ENCODE results near the gene WBP2NL.

The WBP2NL gene

GRCh38 chr22:42013385-42013784 lies 14.8 kb downstream of the WBP2NL start:
- intact Hi-C loops (cut with DNase I) = no loop called here
- no peak for DNase-seq

DNA sequence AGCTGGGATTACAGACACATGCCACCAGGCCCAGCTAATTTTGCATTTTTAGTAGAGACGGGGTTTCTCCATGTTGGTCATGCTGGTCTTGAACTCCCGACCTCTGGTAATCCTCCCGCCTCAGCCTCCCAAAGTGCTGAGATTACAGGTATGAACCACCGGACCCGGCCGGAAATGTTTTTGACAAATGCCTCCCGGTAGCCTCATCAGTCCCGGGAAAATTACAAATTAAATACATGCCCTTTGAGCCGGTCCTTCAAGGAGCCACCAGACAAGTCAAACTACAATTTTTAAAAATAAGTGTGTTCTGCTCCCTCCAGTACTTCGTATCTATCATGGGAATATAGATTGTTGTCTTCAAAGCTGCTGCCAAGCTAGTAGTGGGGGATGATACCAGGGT lies 17.5 kb downstream of the WBP2NL start:
- DNase-seq = no peak
- intact Hi-C loops (cut with DNase I) = no loop called here

GRCh38 chr22:42018224-42018623 lies 19.6 kb downstream of the WBP2NL start:
- no peak for DNase-seq
- intact Hi-C loops (cut with DNase I) = no loop called here

GRCh38 chr22:42021571-42021970 lies 23.0 kb downstream of the WBP2NL start:
- intact Hi-C loops (cut with DNase I) = no loop called here
- no peak for DNase-seq

- intact Hi-C loops (cut with DNase I) = no loop called here
- no peak for DNase-seq
Observed at GRCh38 chr22:42022162-42022847, 23.7 kb downstream of the WBP2NL start.

- DNase-seq = no peak
- intact Hi-C loops (cut with DNase I) = no loop called here
Observed at GRCh38 chr22:42025421-42025820, 26.8 kb downstream of the WBP2NL start.

DNA sequence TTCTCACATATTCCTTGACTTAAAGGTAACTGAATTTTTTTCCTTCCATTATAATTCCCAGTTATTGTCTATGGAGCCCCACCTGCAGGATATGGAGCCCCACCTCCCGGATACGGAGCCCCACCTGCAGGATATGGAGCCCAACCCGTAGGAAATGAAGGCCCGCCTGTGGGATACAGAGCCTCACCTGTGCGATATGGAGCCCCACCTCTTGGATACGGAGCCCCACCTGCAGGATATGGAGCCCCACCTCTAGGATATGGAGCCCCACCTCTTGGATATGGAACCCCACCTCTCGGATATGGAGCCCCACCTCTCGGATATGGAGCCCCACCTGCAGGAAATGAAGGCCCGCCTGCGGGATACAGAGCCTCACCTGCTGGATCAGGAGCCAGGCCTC lies 28.1 kb downstream of the WBP2NL start:
- intact Hi-C loops (cut with DNase I) = no loop called here
- DNase-seq = no peak

- no peak for DNase-seq
- intact Hi-C loops (cut with DNase I) = no loop called here
Observed at GRCh38 chr22:42033263-42034181, 34.9 kb downstream of the WBP2NL start.

DNA sequence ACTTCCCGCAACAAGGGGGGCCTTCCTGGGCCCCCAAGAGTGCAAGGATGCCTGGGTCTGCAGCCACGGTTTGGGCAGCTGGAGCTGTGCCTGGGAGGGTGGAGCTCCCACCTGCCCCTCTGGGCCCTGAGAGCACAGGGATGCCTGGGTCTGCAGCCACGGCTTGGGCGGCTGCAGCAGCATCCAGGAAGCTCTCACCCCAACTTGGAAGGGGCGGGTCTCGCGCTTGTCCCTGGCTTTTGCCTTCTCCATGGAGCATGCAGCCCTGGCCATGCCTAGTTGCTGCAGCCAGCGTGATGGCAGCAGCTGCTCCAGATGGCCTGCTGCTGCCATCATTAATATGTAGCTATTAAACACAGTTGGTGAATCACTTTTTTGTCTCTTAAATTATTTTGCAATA lies 36.7 kb downstream of the WBP2NL start:
- intact Hi-C loops (cut with DNase I) = no loop called here
- no peak for DNase-seq

GRCh38 chr22:42039271-42039670 lies 40.7 kb downstream of the WBP2NL start:
- intact Hi-C loops (cut with DNase I) = no loop called here
- DNase-seq = no peak

DNA sequence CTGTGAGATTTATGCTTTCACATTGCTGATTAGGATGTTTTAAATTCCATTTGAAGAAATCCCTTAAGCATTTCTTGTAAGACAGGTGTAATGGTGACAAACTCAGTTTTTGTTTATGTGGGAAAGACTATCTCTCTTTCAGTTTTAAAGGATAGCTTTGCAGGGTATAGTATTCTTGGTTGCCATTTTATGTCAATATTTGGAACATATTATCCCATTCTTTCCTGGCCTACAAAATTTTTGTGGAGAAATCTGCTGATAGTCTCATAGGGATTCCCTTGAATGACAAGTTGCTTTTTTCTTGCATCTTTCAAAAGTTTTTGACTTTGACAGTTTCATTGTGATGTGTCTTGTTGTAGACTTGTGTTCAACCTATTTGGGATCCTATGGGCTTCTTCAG lies 43.2 kb downstream of the WBP2NL start:
- no peak for DNase-seq
- intact Hi-C loops (cut with DNase I) = no loop called here

DNA sequence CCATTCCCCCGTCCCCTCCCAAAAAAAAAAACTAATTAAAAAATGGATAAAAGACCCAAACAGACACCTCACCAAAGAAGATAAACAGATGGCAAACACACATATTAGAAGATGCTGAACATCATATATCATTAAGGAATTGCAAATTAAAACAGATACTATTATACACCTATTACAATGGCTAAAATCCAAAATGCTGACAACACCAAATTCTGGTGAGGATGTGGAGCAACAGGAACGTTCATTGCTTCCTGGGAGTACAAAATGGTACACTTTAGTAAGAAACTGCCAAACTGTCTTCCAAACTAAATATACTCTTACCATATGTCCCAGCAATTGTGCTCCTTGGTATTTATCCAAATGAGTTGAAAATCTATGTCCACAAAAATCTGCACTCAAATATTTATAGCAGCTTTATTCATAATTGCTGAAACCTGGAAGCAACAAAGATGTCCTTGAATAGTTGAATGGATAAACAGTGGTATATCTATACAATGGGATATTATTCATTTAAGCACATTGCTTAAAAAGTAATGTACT lies 52.1 kb downstream of the WBP2NL start:
- DNase-seq = no peak
- intact Hi-C loops (cut with DNase I) = no loop called here

DNA sequence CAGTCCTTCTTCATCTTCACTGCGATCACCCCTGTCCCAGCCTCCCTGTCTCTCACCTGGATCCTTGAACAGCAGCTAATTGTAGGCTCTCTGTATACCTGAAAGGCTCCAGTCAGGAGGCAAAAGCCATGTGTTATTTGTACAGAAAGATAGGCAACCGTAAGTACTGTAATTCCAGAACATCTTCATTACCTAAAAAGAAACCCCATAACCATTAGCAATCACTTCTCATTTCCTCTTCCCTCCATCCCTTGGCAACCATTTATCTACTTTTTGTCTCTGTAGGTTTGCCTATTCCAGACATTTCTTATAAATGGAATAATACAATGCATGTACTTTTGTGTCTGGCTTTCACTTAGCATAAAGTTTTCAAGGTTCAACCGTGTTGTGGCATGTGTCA lies 54.2 kb downstream of the WBP2NL start:
- intact Hi-C loops (cut with DNase I) = no loop called here
- peak in 1 of 42 donors; percentile 15 for DNase-seq

DNA sequence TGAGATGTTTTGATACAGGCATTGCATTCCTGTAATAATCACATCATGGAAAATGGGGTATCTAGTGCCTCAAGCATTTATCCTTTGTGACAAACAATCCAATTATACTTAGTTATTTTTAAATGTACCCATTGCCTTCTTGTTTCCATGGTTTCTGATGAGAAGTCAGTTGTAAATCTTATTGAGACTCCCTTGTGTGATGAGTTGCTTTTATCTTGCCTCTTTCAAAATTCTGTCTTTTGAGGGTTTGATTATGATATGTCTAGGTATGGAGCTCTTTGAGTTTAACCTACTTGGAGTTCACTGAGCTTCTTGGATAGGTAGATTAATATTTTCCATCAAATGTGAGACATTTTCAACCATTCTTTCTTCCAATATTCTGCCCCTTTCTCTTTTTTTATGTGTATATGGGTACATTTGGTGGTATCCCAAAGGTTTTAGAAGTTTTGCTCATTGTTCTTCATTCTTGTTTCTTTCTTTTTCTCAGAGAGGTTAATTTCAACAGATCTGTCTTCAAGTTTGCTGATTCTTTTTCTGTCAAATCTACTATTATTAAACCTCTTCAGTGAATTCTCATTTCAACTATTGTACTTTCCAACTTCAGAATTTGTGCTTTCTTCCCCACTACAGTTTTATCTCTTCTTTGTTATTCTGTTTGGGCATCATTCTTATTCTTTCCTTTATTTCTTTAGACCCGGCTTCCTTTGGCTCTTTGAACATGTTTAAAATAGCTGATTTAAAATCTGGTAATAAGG lies 58.3 kb downstream of the WBP2NL start:
- DNase-seq = no peak
- intact Hi-C loops (cut with DNase I) = no loop called here

DNA sequence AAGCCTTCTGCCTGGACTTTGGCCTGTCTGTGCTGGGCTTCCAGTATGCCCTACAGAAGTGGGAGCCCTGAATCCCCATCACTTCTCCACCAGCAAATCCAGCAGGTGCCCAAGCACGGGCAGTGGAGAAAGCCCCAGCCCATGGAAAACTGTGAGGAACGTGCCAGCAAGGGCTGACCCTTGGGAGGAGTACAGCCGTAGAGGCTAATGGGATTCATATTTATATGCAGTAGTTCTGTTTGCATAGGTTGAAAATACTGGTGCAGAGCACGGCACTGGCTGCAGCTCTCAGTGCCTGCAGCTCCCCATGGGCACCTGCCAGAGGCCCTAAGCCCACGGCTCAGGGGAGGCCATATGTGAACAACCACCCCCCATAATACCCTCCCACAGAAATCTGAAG lies 61.9 kb downstream of the WBP2NL start:
- peak in 6 of 42 donors; percentile 3 to 32 (median 19) for DNase-seq
- intact Hi-C loops (cut with DNase I) = no loop called here

GRCh38 chr22:42061041-42061440 lies 62.5 kb downstream of the WBP2NL start:
- peak in 41 of 42 donors; percentile 20 to 89 (median 58) for DNase-seq
- intact Hi-C loops (cut with DNase I) = no loop called here

DNA sequence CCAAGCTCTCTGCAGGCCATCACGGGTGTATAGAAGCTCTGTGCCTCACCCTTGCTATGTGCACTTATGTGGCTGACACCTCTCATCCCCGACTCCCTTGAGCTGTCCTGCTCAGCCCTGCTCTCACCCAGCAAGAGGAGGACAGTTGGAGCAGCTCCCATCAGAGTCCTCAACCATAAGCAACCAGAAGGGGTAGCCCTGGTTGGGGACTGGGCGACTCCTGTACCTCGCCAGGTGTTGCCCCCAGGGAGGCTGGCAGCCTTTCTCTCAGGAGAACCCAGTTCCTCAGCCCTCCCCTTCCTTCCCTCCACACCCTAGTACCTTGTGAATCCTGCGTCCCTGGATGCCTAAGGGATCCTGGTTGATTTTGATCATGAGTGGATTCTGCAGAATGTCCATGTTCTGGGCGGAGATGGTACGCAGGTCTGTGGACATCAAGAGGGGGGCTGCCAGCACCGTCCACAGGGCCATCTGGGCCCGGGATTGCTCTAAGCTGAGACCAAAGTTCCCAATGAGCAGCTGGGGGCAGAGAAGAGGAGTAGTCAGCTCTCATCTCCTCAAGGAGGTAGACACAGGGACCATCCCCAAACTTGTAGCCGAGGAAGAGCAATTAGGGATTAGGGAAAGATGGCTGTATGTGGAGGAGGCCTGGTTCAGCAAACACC lies 64.0 kb downstream of the WBP2NL start:
- DNase-seq = peak in 4 of 42 donors; percentile 5 to 18 (median 10)
- intact Hi-C loops (cut with DNase I) = no loop called here

- intact Hi-C loops (cut with DNase I) = no loop called here
- peak in 1 of 42 donors; percentile 31 for DNase-seq
Observed at GRCh38 chr22:42064629-42065028, 66.0 kb downstream of the WBP2NL start.

Data from head of caudate nucleus (tissue), 42 donors.